Activated T-helper 9 cell treated with anti-CD3 and anti-CD28 coated beads, Interleukin-2, amount 50 U/mL, for 16 hours (primary cell): ENCODE data around the gene MAGEA6.
"Not testable (repeated sequence)": the region's sequence is repeated elsewhere in the genome, so short reads cannot be mapped to it uniquely, and the experiment has no call there.

Source experiments
- DNase-seq: peaks from one replicate; pipeline ENCODE4 v3.0.0-alpha.2; 2020; ENCODE audit warnings: low read depth

MAGEA6 gene

DNA sequence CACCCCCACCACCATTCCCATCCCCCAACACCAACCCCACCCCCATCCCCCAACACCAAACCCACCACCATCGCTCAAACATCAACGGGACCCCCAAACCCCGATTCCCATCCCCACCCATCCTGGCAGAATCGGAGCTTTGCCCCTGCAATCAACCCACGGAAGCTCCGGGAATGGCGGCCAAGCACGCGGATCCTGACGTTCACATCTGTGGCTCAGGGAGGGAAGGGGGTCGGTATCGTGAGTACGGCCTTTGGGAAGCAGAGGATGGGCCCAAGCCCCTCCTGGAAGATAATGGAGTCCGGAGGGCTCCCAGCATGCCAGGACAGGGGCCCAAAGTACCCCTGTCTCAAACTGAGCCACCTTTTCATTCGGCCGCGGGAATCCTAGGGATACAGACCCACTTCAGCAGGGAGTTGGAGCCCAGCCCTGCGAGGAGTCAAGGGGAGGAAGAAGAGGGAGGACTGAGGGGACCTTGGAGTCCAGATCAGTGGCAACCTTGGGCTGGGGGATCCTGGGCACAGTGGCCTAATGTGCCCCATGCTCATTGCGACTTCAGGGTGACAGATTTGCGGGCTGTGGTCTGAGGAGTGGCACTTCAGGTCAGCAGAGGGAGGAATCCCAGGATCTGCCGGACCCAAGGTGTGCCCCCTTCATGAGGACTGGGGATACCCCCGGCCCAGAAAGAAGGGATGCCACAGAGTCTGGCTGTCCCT lies 35.2 kb downstream of the MAGEA6 start:
- DNase-seq = not testable (repeated sequence)

DNA sequence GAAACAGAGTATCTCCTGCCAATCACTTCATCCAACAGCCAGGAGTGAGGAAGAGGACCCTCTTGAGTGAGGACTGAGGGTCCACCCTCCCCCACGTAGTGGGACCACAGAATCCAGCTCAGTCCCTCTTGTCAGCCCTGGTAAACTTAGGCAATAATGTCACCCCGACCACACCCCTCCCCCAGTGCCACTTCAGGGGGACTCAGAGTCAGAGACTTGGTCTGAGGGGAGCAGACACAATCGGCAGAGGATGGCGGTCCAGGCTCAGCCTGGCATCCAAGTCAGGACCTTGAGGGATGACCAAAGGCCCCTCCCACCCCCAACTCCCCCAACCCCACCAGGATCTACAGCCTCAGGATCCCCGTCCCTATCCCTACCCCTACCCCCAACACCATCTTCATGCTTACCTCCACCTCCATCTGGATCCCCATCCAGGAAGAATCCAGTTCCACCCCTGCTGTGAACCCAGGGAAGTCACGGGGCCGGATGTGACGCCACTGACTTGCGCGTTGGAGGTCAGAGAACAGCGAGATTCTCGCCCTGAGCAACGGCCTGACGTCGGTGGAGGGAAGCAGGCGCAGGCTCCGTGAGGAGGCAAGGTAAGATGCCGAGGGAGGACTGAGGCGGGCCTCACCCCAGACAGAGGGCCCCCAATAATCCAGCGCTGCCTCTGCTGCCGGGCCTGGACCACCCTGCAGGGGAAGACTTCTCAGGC lies 36.1 kb downstream of the MAGEA6 start, which contains the start of the genes CSAG1 and MAGEA12:
CSAG1 (minus strand) TSS at position 461 of the 715 bp plus-strand sequence. CDS start 1,261 bp downstream, outside the sequence.
MAGEA12 (plus strand) TSS at position 497 of the 715 bp plus-strand sequence. CDS start 2,405 bp downstream, outside the sequence.
- DNase-seq = no peak

DNA sequence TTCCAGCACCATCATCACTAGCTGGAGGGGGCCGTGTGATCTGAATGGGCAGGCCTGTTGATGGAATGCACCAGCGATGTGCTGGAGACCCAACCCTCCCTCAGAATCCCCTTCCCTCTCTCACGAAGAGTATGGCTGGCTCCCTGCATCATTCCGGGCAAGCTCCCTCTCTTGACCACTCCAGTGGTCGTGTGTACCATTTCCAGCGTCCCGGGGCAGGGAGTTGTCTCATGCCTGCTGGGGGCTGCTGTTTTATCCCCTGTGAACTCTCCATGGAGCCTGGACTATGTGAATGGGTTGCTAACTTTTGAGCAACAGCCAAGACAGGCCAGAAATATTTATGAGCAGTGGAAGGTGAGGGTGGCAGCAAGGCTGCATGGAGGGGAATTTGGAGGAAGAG lies 44.1 kb downstream of the MAGEA6 start:
- DNase-seq = no peak
